NCI-H1048 (cell line): ENCODE results near the gene PODNL1.
A peak's percentile ranks its signal among the peaks of the same experiment; 100 is the strongest.
"Not testable (repeated sequence)": the region's sequence is repeated elsewhere in the genome, so short reads cannot be mapped to it uniquely, and the experiment has no call there.

ENCODE experiments used
- DNase-seq: peaks from one replicate; lab custom pipeline; 2025; lab: John Stamatoyannopoulos, UW

The PODNL1 gene

GRCh38 chr19:13923194-13923987 lies 14.8 kb downstream of the PODNL1 start:
- DNase-seq: no peak

GRCh38 chr19:13922118-13922517 lies 16.1 kb downstream of the PODNL1 start:
- not testable (repeated sequence) for DNase-seq

GRCh38 chr19:13920940-13921747 lies 17.1 kb downstream of the PODNL1 start:
- no peak for DNase-seq

- DNase-seq: no peak
Observed at GRCh38 chr19:13920524-13920923, 17.7 kb downstream of the PODNL1 start.

GRCh38 chr19:13918726-13919411 lies 19.3 kb downstream of the PODNL1 start:
- DNase-seq: no peak

GRCh38 chr19:13917888-13918406 lies 20.3 kb downstream of the PODNL1 start:
- DNase-seq: no peak

- DNase-seq: no peak
Observed at GRCh38 chr19:13914777-13915176, 23.4 kb downstream of the PODNL1 start.

- no peak for DNase-seq
Observed at GRCh38 chr19:13913352-13913751, 24.9 kb downstream of the PODNL1 start.

GRCh38 chr19:13909430-13909829 lies 28.8 kb downstream of the PODNL1 start:
- no peak for DNase-seq

- no peak for DNase-seq
Observed at GRCh38 chr19:13908674-13909073, 29.5 kb downstream of the PODNL1 start.

GRCh38 chr19:13906910-13907309 lies 31.3 kb downstream of the PODNL1 start:
- no peak for DNase-seq

- no peak for DNase-seq
Observed at GRCh38 chr19:13906521-13906904, 31.7 kb downstream of the PODNL1 start.

GRCh38 chr19:13905634-13906520 lies 32.3 kb downstream of the PODNL1 start, which contains the start of the genes BRME1 and CC2D1A:
TSS of gene BRME1 (minus strand) at chr19:13906117. CDS start at chr19:13904892, 1,225 bp downstream.
TSS of gene CC2D1A (plus strand) at chr19:13906201. CDS start at chr19:13906442, 241 bp downstream.
- DNase-seq: peak; percentile 90

- DNase-seq: no peak
Observed at GRCh38 chr19:13902993-13903555, 35.1 kb downstream of the PODNL1 start.

- DNase-seq: no peak
Observed at GRCh38 chr19:13899912-13900584, 38.2 kb downstream of the PODNL1 start.

GRCh38 chr19:13899393-13899792 lies 38.8 kb downstream of the PODNL1 start:
- no peak for DNase-seq

GRCh38 chr19:13896227-13896626 lies 42.0 kb downstream of the PODNL1 start:
- DNase-seq: no peak

GRCh38 chr19:13894552-13894951 lies 43.7 kb downstream of the PODNL1 start:
- DNase-seq: no peak

GRCh38 chr19:13892870-13893269 lies 45.3 kb downstream of the PODNL1 start:
- DNase-seq: no peak

- no peak for DNase-seq
Observed at GRCh38 chr19:13890136-13890535, 48.1 kb downstream of the PODNL1 start.
